ENCODE results near the gene HMX1.

Gene HMX1

DNA sequence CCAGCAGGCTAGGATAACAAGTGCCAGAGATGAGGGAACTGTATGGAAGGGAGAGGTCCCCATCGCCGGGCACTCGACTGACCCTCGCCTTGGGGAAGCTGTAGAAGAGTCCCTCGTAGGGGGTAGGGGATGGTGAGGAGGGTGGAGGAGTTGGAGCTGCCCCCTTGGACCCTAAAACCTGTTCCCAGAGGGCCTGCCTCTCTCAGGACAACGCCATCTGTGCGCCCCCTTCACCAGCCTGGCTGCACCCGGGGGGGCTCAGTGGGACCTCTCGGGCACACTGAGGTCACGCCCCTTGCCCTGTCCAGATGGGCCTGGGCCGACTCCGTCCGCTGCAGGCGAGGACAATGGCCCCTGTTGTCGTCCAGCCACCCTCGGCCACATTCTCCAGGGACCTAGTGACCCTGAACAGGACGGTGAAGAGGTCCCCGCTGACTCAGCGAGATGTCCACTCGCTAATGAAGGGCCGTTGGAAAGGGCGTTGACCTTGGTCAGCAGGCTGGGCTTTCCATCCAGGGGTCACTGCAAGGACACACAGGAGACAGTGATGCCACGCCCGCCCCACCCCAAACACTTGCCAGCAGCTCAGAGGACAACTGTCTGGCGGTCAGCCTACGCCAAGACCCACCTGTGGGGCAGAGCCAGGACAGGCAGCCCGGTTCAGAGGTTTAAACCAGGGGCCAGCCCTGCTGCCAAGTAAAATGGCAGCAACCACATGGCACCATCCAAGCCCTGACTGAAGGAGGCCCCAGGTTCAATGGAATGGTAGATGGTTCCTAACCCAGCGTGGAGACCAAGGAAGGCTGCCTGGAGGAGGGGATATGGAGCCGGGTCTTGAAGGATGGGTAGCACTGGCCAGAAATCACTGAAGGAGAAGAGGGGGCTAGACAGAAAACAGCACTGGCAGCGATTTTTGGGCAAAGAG lies 51.2 kb downstream of the HMX1 start:
- DNase-seq (ENCODE audit: low spot score) = no peak
- no peak for FAIRE-seq

DNA sequence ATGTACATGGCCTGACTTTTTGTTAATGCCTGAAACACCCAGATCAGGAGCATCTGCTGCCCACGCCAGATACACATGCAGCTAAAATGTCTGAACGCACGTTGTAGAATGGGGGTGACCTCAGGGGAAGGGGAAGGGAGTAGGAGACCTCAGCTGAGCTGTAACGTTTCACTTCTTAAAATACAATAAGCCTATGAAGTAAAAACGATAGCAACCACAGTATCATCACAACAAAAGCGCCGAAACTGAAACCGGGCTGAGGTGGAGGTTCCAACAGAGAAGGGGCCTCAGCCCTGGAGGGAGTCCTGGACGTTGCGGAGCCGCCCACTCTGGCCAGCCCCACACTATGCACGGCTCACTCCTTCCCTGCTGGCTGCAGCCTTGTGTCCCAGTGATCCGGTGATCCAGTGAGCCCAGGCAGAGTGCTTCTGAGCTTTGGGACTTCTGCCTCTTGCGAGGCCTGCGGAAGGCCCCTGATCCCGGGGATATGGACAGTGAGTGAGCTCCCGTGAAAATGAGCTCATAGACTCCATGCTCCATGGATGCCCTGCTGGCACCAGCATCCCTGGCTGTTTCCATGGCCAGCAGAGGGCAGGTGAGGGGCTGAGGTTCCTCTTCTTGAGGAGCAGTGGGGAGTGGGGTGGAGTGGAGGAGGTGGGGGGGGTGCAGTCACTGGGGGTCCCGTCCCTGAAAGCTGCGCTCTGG lies 52.0 kb downstream of the HMX1 start:
- FAIRE-seq (no peak), DNase-seq (ENCODE audit: low spot score) (no peak)

DNA sequence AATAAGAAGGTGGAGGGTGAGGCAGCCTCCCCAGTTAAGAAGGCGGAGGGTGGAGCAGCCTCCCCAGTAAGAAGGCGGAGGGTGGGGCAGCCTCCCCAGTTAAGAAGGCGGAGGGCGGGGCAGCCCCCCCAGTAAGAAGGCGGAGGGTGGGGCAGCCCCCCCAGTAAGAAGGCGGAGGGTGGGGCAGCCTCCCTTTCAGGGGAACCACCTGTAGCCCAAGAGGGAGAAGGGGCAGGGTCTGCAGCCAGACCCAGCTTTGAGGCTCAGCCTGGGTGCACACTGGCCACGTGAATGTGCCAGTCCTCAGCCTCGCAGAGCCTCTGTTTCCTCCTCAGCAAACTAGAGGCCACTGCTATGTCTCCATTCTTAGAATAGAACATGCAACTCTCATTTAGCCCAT lies 52.6 kb downstream of the HMX1 start:
- DNase-seq (ENCODE audit: low spot score) (no peak), FAIRE-seq (no peak)

DNA sequence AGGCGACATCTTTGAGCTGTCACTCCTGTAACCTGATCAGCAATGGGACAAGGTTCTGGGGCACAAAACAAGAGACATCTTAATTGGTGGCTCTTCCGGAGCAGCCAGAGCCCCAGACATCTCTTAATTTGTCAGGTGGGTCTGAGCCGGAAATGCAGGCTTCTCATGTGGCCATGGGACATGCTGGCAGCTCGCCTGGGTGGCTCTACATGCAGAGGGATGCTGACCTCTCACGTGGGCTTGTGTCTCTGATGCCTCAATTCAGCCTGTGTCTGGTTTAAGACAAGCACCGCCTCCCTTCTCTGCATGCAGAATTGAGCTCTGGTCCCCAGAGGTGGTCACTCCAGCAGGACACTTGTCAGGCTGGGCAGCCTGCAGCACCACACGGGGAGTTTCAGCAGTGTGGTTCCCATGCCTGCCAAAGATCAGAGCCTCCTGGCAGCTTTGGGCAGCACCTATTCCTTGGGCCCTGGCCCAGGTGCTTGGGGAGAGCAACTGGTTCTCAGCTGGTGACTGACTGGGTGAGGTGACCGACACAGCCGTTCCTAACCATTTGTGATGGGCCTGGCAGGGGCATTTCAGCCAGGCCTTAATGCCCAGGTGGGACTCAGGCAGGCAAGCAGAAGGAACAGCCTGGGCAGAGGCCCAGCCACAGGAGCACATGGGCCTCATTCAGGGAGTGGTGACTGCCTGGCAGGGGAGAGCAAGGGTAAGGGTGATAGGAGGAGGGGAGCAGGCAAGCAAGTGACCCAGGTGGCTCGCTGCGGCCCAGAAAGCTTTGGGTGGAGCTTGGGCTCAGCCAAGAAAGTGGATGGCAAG lies 53.4 kb downstream of the HMX1 start:
- DNase-seq (ENCODE audit: low spot score) (no peak), FAIRE-seq (no peak)

DNA sequence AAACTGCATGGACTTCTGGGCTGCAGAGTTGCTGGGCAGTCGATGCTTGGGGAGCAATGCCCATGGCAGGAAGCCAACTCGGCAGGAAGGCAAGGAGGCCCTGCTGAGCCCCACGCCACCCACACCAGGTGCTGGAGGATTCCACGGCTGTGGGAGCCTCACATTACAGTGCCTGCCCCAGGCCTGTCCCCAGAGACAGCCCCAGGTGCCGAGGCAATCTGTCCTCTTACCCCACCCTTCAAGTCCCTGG lies 53.9 kb downstream of the HMX1 start:
- DNase-seq (ENCODE audit: low spot score) (no peak), FAIRE-seq (no peak)

DNA sequence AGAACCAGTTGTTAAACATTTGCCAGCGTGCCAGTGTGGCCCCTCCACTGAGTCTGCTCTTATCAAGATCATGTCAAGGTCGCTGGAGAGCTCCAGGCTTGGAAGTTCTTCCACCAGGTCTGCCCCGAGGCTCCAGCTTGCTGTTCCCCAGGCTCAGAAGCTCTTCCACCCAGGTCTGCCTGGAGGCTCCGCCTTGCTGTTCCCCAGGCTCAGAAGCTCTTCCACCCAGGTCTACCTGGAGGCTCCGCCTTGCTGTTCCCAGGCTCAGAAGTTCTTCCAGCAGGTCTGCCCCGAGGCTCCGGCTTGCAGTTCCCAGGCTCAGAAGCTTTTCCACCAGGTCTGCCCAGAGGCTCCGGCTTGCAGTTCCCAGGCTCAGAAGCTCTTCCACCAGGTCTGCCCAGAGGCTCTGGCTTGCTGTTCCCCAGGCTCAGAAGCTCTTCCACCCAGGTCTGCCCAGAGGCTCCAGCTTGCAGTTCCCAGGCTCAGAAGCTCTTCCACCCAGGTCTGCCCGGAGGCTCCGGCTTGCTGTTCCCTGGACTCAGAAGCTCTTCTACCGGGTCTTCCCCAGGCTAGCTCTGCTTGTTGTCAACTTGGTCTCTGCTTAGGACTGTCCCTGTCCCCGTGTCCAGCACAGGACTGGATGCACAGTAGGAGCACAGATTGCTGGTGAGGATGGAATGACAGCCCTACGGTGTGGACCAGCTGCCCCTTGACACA lies 54.4 kb downstream of the HMX1 start:
- FAIRE-seq = no peak
- DNase-seq (ENCODE audit: low spot score) = no peak

Measured in RCC 7860 (cell line).